HepG2 (cell line): ENCODE data around the gene EEF1A2. TPM values are rescaled to one million over a fixed set of nuclear protein-coding genes. Genes with fewer than 3 reads are reported as not detected.

Experiments used
- BORCS8-MEF2B ChIP-seq: sonication (generic); formaldehyde crosslinking; IDR thresholded peaks from 2 replicates; pipeline ENCODE4 v1.8.0; 2022; ENCODE audit warnings: mild to moderate bottlenecking, missing genetic modification reagents
- CEBPG ChIP-seq: IDR thresholded peaks from 2 replicates; pipeline ENCODE4 v1.6.1; 2016
- HNRNPLL ChIP-seq: fragments of 200-400 bp; formaldehyde crosslinking; IDR thresholded peaks from 2 replicates; pipeline ENCODE4 v1.6.1; 2017; ENCODE audit warnings: mild to moderate bottlenecking, low read depth, low read length; ENCODE audit not compliant: poor library complexity, severe bottlenecking
- MAF1 ChIP-seq: sonication (generic); formaldehyde crosslinking; IDR thresholded peaks from 2 replicates; pipeline ENCODE4 v1.5.0; 2020; ENCODE audit warnings: missing genetic modification reagents, borderline replicate concordance
- MAZ ChIP-seq, 2 experiments: sonication (generic) in 1 of 2; formaldehyde crosslinking in 1 of 2; IDR thresholded peaks; 2 replicates each; pipeline versions ENCODE4 v1.5.0 to v1.6.1; 2012 to 2020; ENCODE audit warnings: low read depth in 2 of 2, mild to moderate bottlenecking in 2 of 2, borderline replicate concordance in 1 of 2, improper control_type of control experiment in 1 of 2, low read length in 1 of 2, missing genetic modification reagents in 1 of 2, moderate library complexity in 1 of 2
- MIER2 ChIP-seq: IDR thresholded peaks from 2 replicates; pipeline ENCODE4 v1.6.1; 2016; ENCODE audit warnings: missing biosample characterization, missing genetic modification reagents
- NFAT5 ChIP-seq: sonication (generic); formaldehyde crosslinking; IDR thresholded peaks from 2 replicates; pipeline ENCODE4 v1.4.0; 2020; ENCODE audit warnings: missing genetic modification reagents
- NFKB2 ChIP-seq: sonication (generic); formaldehyde crosslinking; IDR thresholded peaks from 2 replicates; pipeline ENCODE4 v1.4.0; 2020; ENCODE audit warnings: missing genetic modification reagents, borderline replicate concordance
- NR1H2 ChIP-seq: sonication (generic); formaldehyde crosslinking; IDR thresholded peaks from 2 replicates; pipeline ENCODE4 v1.8.1; 2022; ENCODE audit warnings: low read depth, missing genetic modification reagents, borderline replicate concordance
- PHF21A ChIP-seq: sonication (generic); formaldehyde crosslinking; IDR thresholded peaks from 2 replicates; pipeline ENCODE4 v1.5.0; 2020; ENCODE audit warnings: mild to moderate bottlenecking, missing genetic modification reagents
- YEATS2 ChIP-seq: sonication (generic); formaldehyde crosslinking; IDR thresholded peaks from 2 replicates; pipeline ENCODE4 v1.4.0; 2020; ENCODE audit warnings: missing genetic modification reagents, borderline replicate concordance
- ZNF230 ChIP-seq: sonication (generic); formaldehyde crosslinking; IDR thresholded peaks from 2 replicates; pipeline ENCODE4 v1.4.0; 2020; ENCODE audit warnings: mild to moderate bottlenecking, missing genetic modification reagents
- ZNF232 ChIP-seq: sonication (generic); formaldehyde crosslinking; IDR thresholded peaks from 2 replicates; pipeline ENCODE4 v1.4.0; 2020; ENCODE audit warnings: missing genetic modification reagents, borderline replicate concordance
- ZNF574 ChIP-seq: sonication (generic); formaldehyde crosslinking; IDR thresholded peaks from 2 replicates; pipeline ENCODE4 v1.4.0; 2020; ENCODE audit warnings: missing genetic modification reagents
- ZNF607 ChIP-seq: sonication (generic); formaldehyde crosslinking; IDR thresholded peaks from 2 replicates; pipeline ENCODE4 v1.5.1; 2020; ENCODE audit warnings: missing genetic modification reagents, mild to moderate bottlenecking, borderline replicate concordance
- ZSCAN9 ChIP-seq: IDR thresholded peaks from 2 replicates; pipeline ENCODE4 v1.6.1; 2016; ENCODE audit warnings: borderline replicate concordance
- polyA plus RNA-seq, 8 experiments: library from polyadenylated mRNA; depleted of rRNA in 3 of 8; stranded (reverse) in 7 of 8; unstranded in 1 of 8; fragments of >200 nt; fragmentation: Illumina TruSeq in 4 of 8; extraction: Trizol in 4 of 8; gene quantifications; 2 replicates each; pipeline versions ENCODE4 v1.2.1 to v1.2.3, GENCODE V29; 2011 to 2016; ENCODE audit warnings: low read depth in 4 of 8, missing spikeins in 1 of 8, mixed read lengths in 1 of 8; ENCODE audit not compliant: insufficient read depth in 1 of 8
- total RNA-seq, 5 experiments: library from RNA; depleted of rRNA; stranded (reverse); fragments of >200 nt; fragmentation: Illumina TruSeq; extraction: Trizol; gene quantifications; 2 replicates each; pipeline ENCODE4 v1.2.3, GENCODE V29; 2016; ENCODE audit warnings: low read depth in 1 of 5
- TF ChIP-seq, protein P1 (sequence below): IDR thresholded peaks from 2 replicates; pipeline ENCODE4 v1.6.1; 2016; ENCODE audit warnings: mild to moderate bottlenecking, missing biosample characterization, missing genetic modification reagents
- TF ChIP-seq, protein P2 (sequence below): sonication (generic); formaldehyde crosslinking; IDR thresholded peaks from 2 replicates; pipeline ENCODE4 v1.5.1; 2020; ENCODE audit warnings: missing genetic modification reagents, mild to moderate bottlenecking, borderline replicate concordance

Gene EEF1A2
- total and polyA plus RNA-seq, 2 of the 13 experiments (the other 11 are each of a cell fraction or from before 2014, with no cell fraction given) = 0.44 to 0.87 TPM

DNA sequence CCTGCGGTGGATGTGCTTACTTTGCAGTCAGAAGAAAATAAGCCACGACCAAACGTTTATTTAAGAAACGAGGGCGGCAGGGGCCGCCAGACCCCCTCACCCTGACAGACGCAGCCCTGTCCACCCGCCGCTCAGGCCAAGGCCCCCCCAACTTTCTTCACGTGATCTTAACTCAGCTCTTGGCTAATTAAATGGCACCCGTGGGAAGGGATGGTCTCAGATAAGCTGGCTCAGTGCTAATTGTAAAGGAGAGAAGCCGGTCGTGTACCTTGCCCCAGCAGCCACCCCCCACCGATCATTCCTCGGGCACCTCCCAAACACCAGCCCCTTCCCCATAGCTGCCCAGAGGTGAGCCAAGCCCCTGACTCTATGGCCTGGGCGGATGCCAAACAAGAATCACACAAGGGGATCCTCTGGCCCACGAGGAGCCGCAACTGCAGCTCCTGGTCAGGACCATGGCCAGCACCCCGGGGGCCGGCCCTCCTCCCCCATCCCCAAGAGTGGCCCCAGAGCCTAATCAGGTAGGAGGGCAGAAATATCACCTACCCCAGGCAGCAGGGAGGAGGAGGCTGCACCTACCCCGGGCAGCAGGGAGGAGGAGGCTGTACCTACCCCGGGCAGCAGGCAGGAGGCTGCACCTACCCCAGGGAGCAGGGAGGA is 37.6 kb downstream of the EEF1A2 start (continued):
- TF ChIP-seq ZNF574 (CRISPR knock-in tag) = peak; percentile 50; the same call in 1 of the 2 replicates
- 0 out of 2 replicates have a peak, but pooled peaks have one; percentile 43 for TF ChIP-seq NFAT5 (CRISPR knock-in tag)
- peak; percentile 57; the same call in 1 of the 2 replicates for TF ChIP-seq MAZ (IDR thresholded peaks at IDR 0.05; ENCODE audit: borderline replicate concordance, low read depth, low read length)
- no peak for TF ChIP-seq MAZ (CRISPR knock-in tag; IDR thresholded peaks at IDR 0.05; ENCODE audit: low read depth)
- TF ChIP-seq ZSCAN9 (CRISPR knock-in tag) = peak; percentile 71; the same call in 1 of the 2 replicates
- TF ChIP-seq NR1H2 (CRISPR knock-in tag) = no peak
- peak; percentile 8 for TF ChIP-seq HNRNPLL
- TF ChIP-seq, protein P1, sequence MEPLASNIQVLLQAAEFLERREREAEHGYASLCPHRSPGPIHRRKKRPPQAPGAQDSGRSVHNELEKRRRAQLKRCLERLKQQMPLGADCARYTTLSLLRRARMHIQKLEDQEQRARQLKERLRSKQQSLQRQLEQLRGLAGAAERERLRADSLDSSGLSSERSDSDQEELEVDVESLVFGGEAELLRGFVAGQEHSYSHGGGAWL (CRISPR knock-in tag) = 0 out of 2 replicates have a peak, but pooled peaks have one; percentile 42
- TF ChIP-seq PHF21A (CRISPR knock-in tag) = no peak
- TF ChIP-seq ZNF232 (CRISPR knock-in tag) = 0 out of 2 replicates have a peak, but pooled peaks have one; percentile 40
- TF ChIP-seq CEBPG (CRISPR knock-in tag) = no peak
- TF ChIP-seq BORCS8-MEF2B = peak; percentile 73; the same call in 1 of the 2 replicates
- TF ChIP-seq MIER2 (CRISPR knock-in tag) = peak; percentile 94
- TF ChIP-seq ZNF607 = 0 out of 2 replicates have a peak, but pooled peaks have one; percentile 31
- TF ChIP-seq ZNF230 = no peak
- no peak for TF ChIP-seq YEATS2 (CRISPR knock-in tag)
- TF ChIP-seq, protein P2, sequence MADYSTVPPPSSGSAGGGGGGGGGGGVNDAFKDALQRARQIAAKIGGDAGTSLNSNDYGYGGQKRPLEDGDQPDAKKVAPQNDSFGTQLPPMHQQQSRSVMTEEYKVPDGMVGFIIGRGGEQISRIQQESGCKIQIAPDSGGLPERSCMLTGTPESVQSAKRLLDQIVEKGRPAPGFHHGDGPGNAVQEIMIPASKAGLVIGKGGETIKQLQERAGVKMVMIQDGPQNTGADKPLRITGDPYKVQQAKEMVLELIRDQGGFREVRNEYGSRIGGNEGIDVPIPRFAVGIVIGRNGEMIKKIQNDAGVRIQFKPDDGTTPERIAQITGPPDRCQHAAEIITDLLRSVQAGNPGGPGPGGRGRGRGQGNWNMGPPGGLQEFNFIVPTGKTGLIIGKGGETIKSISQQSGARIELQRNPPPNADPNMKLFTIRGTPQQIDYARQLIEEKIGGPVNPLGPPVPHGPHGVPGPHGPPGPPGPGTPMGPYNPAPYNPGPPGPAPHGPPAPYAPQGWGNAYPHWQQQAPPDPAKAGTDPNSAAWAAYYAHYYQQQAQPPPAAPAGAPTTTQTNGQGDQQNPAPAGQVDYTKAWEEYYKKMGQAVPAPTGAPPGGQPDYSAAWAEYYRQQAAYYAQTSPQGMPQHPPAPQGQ (CRISPR knock-in tag) = no peak
- TF ChIP-seq MAF1 = 0 out of 2 replicates have a peak, but pooled peaks have one; percentile 30
- peak; percentile 76; the same call in 1 of the 2 replicates for TF ChIP-seq NFKB2
